HEK293T (cell line): Measurements from ENCODE around the gene KRTAP9-4.

Source experiments
- CTCF ChIA-PET: fragments of 350-600 bp; formaldehyde crosslinking; extraction: SDS; loops from one replicate; lab custom pipeline; 2021; ENCODE audit warnings: antibody characterized with exemption, inconsistent platforms; lab: Yijun Ruan, JAX
- POLR2A ChIA-PET: fragments of 350-600 bp; formaldehyde crosslinking; extraction: SDS; loops from one replicate; lab custom pipeline; 2020; ENCODE audit warnings: antibody characterized with exemption, inconsistent platforms; lab: Yijun Ruan, JAX
- DNase-seq: peaks from one replicate; pipeline ENCODE4 v3.0.0; 2012; ENCODE audit warnings: mixed read lengths; ENCODE audit errors: extremely low spot score
- ARNT ChIP-seq: fragments of 450-650 bp; IDR thresholded peaks from 2 replicates; pipeline ENCODE4 v1.6.1; 2017; ENCODE audit warnings: mild to moderate bottlenecking
- BHLHE40 ChIP-seq: fragments of 450-650 bp; IDR thresholded peaks from 2 replicates; pipeline ENCODE4 v1.6.1; 2016; ENCODE audit warnings: mild to moderate bottlenecking, moderate library complexity, borderline replicate concordance
- CTBP1 ChIP-seq: fragments of 450-650 bp; IDR thresholded peaks from 2 replicates; pipeline ENCODE4 v1.6.1; 2016; ENCODE audit warnings: borderline replicate concordance
- ELF4 ChIP-seq: fragments of 450-650 bp; IDR thresholded peaks from 2 replicates; pipeline ENCODE4 v1.6.1; 2017; ENCODE audit warnings: antibody characterized with exemption
- FOXA1 ChIP-seq: fragments of 450-650 bp; IDR thresholded peaks from 2 replicates; pipeline ENCODE4 v1.6.1; 2016; ENCODE audit warnings: mild to moderate bottlenecking
- FOXK2 ChIP-seq: fragments of 450-650 bp; IDR thresholded peaks from 2 replicates; pipeline ENCODE4 v1.6.1; 2016; ENCODE audit warnings: mild to moderate bottlenecking
- FOXM1 ChIP-seq: fragments of 450-650 bp; IDR thresholded peaks from 2 replicates; pipeline ENCODE4 v1.6.1; 2017; ENCODE audit warnings: mild to moderate bottlenecking, borderline replicate concordance
- HDGF ChIP-seq: fragments of 450-650 bp; IDR thresholded peaks from 2 replicates; pipeline ENCODE4 v1.6.1; 2017; ENCODE audit warnings: antibody characterized with exemption, borderline replicate concordance
- L3MBTL2 ChIP-seq: fragments of 450-650 bp; conservative IDR thresholded peaks from 2 replicates; pipeline ENCODE4 v1.6.1; 2016; ENCODE audit warnings: mild to moderate bottlenecking
- LEF1 ChIP-seq: fragments of 450-650 bp; IDR thresholded peaks from 2 replicates; pipeline ENCODE4 v1.6.1; 2017; ENCODE audit warnings: mild to moderate bottlenecking, borderline replicate concordance
- NFRKB ChIP-seq: fragments of 450-650 bp; IDR thresholded peaks from 2 replicates; pipeline ENCODE4 v1.6.1; 2016; ENCODE audit warnings: mild to moderate bottlenecking, moderate library complexity
- PKNOX1 ChIP-seq: fragments of 450-650 bp; IDR thresholded peaks from 2 replicates; pipeline ENCODE4 v1.6.1; 2016
- SP1 ChIP-seq: fragments of 450-650 bp; IDR thresholded peaks from 2 replicates; pipeline ENCODE4 v1.6.1; 2017
- SUZ12 ChIP-seq: fragments of 450-650 bp; IDR thresholded peaks from 2 replicates; pipeline ENCODE4 v1.6.1; 2016; ENCODE audit warnings: mild to moderate bottlenecking
- TARDBP ChIP-seq: fragments of 450-650 bp; IDR thresholded peaks from 2 replicates; pipeline ENCODE4 v1.6.1; 2016
- ZNF384 ChIP-seq: fragments of 450-650 bp; IDR thresholded peaks from 2 replicates; pipeline ENCODE4 v1.6.1; 2016

KRTAP9-4 gene

DNA sequence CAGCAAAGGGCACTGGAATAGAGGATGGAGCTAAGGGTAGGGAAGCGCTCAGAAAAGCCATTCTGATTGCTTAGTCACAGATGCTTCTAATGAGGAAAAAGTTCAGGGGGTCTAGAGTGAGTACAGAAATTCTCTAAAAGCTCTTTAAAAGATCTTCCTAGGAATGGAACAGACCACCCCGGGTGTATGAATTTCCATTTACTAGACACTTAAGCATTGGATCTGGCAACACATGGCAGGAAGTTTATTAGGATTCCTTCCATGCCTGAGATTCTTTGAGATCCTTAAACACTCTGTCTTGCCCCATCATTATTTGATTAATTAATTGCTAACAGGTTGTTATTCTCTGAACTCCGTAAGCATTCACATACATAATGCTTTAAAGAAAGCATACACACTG is 34.6 kb downstream of the KRTAP9-4 start:
- ChIA-PET CTCF (no interaction called here), POLR2A (no interaction called here)
- DNase-seq = no peak
- no peak for TF ChIP-seq PKNOX1
- no peak for TF ChIP-seq ELF4
- TF ChIP-seq BHLHE40 = no peak
- TF ChIP-seq FOXK2 = no peak
- no peak for TF ChIP-seq HDGF
- no peak for TF ChIP-seq CTBP1
- TF ChIP-seq FOXA1 = no peak
- TF ChIP-seq ZNF384 = no peak
- TF ChIP-seq ARNT = no peak
- TF ChIP-seq FOXM1 = no peak
- TF ChIP-seq L3MBTL2 = no peak
- no peak for TF ChIP-seq SP1
- TF ChIP-seq SUZ12 = no peak
- TF ChIP-seq TARDBP = no peak
- TF ChIP-seq NFRKB = no peak
- TF ChIP-seq LEF1 = no peak

DNA sequence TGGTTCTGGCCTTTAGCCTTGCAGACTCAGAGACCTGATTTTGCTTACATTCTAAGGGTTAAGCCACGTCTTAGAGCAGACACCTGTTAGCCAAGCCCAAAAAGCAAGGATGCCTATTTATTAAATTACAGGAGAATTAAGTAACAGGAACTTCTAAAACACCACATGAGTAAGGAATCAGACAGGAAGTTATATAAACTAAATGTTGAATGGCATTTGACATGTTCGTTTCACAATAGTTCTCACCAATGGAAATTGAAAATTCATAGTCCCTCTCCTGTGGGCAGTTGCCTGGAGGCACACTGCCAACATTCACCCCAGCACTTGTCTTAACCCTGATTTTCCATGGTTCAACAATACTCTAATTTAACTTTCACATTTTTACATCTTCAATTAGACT is 35.1 kb downstream of the KRTAP9-4 start:
- CTCF ChIA-PET = no interaction called here
- POLR2A ChIA-PET = no interaction called here
- DNase-seq = no peak
- no peak for TF ChIP-seq HDGF
- TF ChIP-seq FOXK2 = no peak
- TF ChIP-seq BHLHE40 = no peak
- TF ChIP-seq NFRKB = no peak
- TF ChIP-seq ELF4 = no peak
- no peak for TF ChIP-seq TARDBP
- no peak for TF ChIP-seq SUZ12
- no peak for TF ChIP-seq PKNOX1
- no peak for TF ChIP-seq FOXA1
- TF ChIP-seq L3MBTL2 = no peak
- TF ChIP-seq ARNT = no peak
- TF ChIP-seq SP1 = no peak
- no peak for TF ChIP-seq ZNF384
- TF ChIP-seq CTBP1 = no peak
- TF ChIP-seq LEF1 = no peak
- TF ChIP-seq FOXM1 = no peak

DNA sequence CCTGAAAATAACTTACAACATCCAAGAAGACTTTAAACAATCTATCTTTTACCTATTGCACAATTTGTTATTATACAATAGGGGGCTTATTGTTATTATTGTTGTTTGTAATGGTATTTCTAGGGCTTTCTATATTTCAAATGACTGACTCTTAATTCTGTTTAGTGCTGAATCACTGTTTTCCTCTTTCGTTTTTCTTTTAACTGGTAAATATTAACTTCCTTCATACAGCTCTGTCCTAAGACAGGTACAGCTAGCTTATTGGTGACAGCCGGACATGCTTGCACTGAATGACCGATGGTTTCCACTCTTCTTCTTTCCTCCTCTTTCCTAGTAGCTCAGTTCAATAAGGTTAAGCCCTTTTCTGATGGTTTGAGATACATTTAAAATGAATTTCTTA is 37.6 kb downstream of the KRTAP9-4 start:
- ChIA-PET CTCF (no interaction called here), POLR2A (interaction anchor here (0.7 kb wide), 1 partner anchor 63 kb away, joined by 3 read pairs; no protein-coding TSS in a partner anchor)
- DNase-seq = no peak
- no peak for TF ChIP-seq ZNF384
- no peak for TF ChIP-seq ARNT

GRCh38 chr17:41294016-41294415 is 44.5 kb downstream of the KRTAP9-4 start:
- DNase-seq = no peak
- ChIA-PET POLR2A (no interaction called here), CTCF (no interaction called here)
- no peak for TF ChIP-seq SUZ12
- no peak for TF ChIP-seq L3MBTL2
- TF ChIP-seq FOXA1 = no peak
- no peak for TF ChIP-seq HDGF
- no peak for TF ChIP-seq PKNOX1

GRCh38 chr17:41296846-41297245 is 47.4 kb downstream of the KRTAP9-4 start:
- ChIA-PET CTCF (no interaction called here), POLR2A (no interaction called here)
- no peak for DNase-seq
- no peak for TF ChIP-seq BHLHE40
- no peak for TF ChIP-seq ELF4
- no peak for TF ChIP-seq NFRKB

DNA sequence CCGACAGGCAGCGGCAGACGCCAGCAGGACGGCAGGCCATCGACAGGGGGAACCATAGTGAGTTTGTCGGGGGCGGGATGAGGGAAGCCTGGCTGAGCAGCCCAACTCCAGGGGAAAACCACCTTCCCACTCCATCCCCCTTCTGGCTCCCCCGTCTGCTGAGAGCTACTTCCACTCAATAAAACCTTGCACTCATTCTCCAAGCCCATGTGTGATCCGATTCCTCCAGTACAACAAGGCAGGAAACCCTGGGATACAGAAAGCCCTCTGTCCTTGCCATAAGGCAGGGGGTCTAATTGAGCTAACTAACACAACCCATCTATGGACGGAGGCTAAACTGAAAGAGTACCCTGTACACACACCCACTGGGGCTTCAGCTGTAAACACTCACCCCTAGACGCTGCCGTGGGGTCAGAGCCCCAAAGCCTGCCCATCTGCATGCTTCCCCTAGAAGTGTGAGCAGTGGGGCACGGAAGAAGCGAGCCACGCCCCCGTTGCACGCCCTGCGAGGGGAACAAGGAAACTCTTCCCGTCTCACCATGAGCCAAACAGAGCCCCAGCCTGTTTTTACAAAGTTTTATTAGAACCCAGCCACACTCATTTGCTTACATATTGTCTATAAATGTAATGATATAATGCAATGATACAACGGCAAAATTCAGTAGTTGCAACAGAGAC is 49.1 kb downstream of the KRTAP9-4 start:
- TF ChIP-seq ARNT = no peak
- no peak for TF ChIP-seq ELF4
- no peak for TF ChIP-seq L3MBTL2
- no peak for TF ChIP-seq LEF1
- no peak for TF ChIP-seq FOXK2
- no peak for TF ChIP-seq CTBP1
- TF ChIP-seq SUZ12 = no peak
- no peak for TF ChIP-seq BHLHE40
- no peak for TF ChIP-seq FOXA1
- TF ChIP-seq SP1 = no peak
- no peak for TF ChIP-seq TARDBP
- no peak for TF ChIP-seq FOXM1
- DNase-seq = no peak
- ChIA-PET POLR2A (no interaction called here), CTCF (no interaction called here)
